Trophoblast cell (in vitro differentiated cells and primary cell): ENCODE data around the gene GTF3C1.

Experiments
- DNase-seq, 2 donors: peaks; one replicate each; pipeline ENCODE4 v3.0.0-alpha.2; 2016
- H2AFZ ChIP-seq: 2 replicates; pipeline ENCODE4 v1.6.1; 2013; ENCODE audit warnings: low read length, moderate library complexity, mild to moderate bottlenecking; ENCODE audit not compliant: insufficient read depth, poor library complexity
- H2AK5ac ChIP-seq: 2 replicates; pipeline ENCODE4 v1.6.1; 2013; ENCODE audit warnings: mild to moderate bottlenecking, low read length
- H2BK120ac ChIP-seq: 2 replicates; pipeline ENCODE4 v1.6.1; 2013; ENCODE audit warnings: low read length, mild to moderate bottlenecking, moderate library complexity; ENCODE audit not compliant: insufficient read depth, poor library complexity
- H2BK12ac ChIP-seq: 2 replicates; pipeline ENCODE4 v1.6.1; 2013; ENCODE audit warnings: mild to moderate bottlenecking, low read length, moderate library complexity
- H2BK5ac ChIP-seq: 2 replicates; pipeline ENCODE4 v1.6.1; 2013; ENCODE audit warnings: low read length, low read depth, moderate library complexity, mild to moderate bottlenecking; ENCODE audit not compliant: poor library complexity
- H3K14ac ChIP-seq: 2 replicates; pipeline ENCODE4 v1.6.1; 2013; ENCODE audit warnings: mild to moderate bottlenecking, low read length
- H3K18ac ChIP-seq: 2 replicates; pipeline ENCODE4 v1.6.1; 2013; ENCODE audit warnings: mild to moderate bottlenecking, low read length
- H3K23ac ChIP-seq: 2 replicates; pipeline ENCODE4 v1.6.1; 2013; ENCODE audit warnings: low read length
- H3K27ac ChIP-seq: 2 replicates; pipeline ENCODE4 v1.5.1; 2013; ENCODE audit warnings: low read depth, mild to moderate bottlenecking, inconsistent platforms, low read length, moderate library complexity
- H3K27me3 ChIP-seq: 2 replicates; pipeline ENCODE4 v1.6.1; 2013; ENCODE audit warnings: inconsistent platforms, mild to moderate bottlenecking, low read length, moderate library complexity; ENCODE audit not compliant: insufficient read depth
- H3K36me3 ChIP-seq, 2 experiments: 1 replicate in 1 of 2; 2 replicates in 1 of 2; pipeline ENCODE4 v1.6.1; 2013; ENCODE audit warnings: low read length in 2 of 2, mild to moderate bottlenecking in 2 of 2, moderate library complexity in 1 of 2; ENCODE audit not compliant: insufficient read depth in 2 of 2, control insufficient read depth in 1 of 2
- H3K4ac ChIP-seq: 2 replicates; pipeline ENCODE4 v1.6.1; 2013; ENCODE audit warnings: low read depth, mild to moderate bottlenecking, low read length, moderate library complexity
- H3K4me1 ChIP-seq, 2 experiments: 1 replicate in 1 of 2; 2 replicates in 1 of 2; pipeline ENCODE4 v1.6.1; 2013; ENCODE audit warnings: low read length in 2 of 2, mild to moderate bottlenecking in 2 of 2, moderate library complexity in 1 of 2; ENCODE audit not compliant: insufficient read depth in 2 of 2, control insufficient read depth in 1 of 2
- H3K4me2 ChIP-seq: 2 replicates; pipeline ENCODE4 v1.6.1; 2013; ENCODE audit warnings: inconsistent platforms, mild to moderate bottlenecking, low read length, moderate library complexity
- H3K4me3 ChIP-seq: 2 replicates; pipeline ENCODE4 v1.5.1; 2013; ENCODE audit warnings: mild to moderate bottlenecking, low read depth, low read length, inconsistent platforms
- H3K79me1 ChIP-seq: one replicate; pipeline ENCODE4 v1.6.1; 2013; ENCODE audit warnings: low read length
- H3K79me2 ChIP-seq: 2 replicates; pipeline ENCODE4 v1.6.1; 2013; ENCODE audit warnings: low read length, mild to moderate bottlenecking; ENCODE audit not compliant: control insufficient read depth, insufficient read depth, poor library complexity
- H3K9ac ChIP-seq: 2 replicates; pipeline ENCODE4 v1.6.1; 2013; ENCODE audit warnings: mild to moderate bottlenecking, low read length
- H3K9me3 ChIP-seq: 2 replicates; pipeline ENCODE4 v1.6.1; 2013; ENCODE audit warnings: low read depth, mild to moderate bottlenecking, control low read depth, inconsistent platforms, low read length; ENCODE audit not compliant: insufficient read depth
- H4K12ac ChIP-seq: 2 replicates; pipeline ENCODE4 v1.6.1; 2013; ENCODE audit warnings: low read depth, mild to moderate bottlenecking, low read length, moderate library complexity
- H4K8ac ChIP-seq: 2 replicates; pipeline ENCODE4 v1.6.1; 2013; ENCODE audit warnings: low read depth, mild to moderate bottlenecking, low read length, moderate library complexity
- H4K91ac ChIP-seq: one replicate; pipeline ENCODE4 v1.6.1; 2013; ENCODE audit warnings: low read depth, mild to moderate bottlenecking, low read length, moderate library complexity
- WGBS: extraction: QIAGEN DNeasy Blood & Tissue Kit; methylation state at CpG from one replicate; pipeline ENCODE4 v1.1.7; 2013; ENCODE audit warnings: missing lambda C conversion rate; ENCODE audit not compliant: insufficient read length, insufficient coverage; ENCODE audit errors: extremely low coverage; 5-methylcytosine and 5-hydroxymethylcytosine counted together

The GTF3C1 gene

DNA sequence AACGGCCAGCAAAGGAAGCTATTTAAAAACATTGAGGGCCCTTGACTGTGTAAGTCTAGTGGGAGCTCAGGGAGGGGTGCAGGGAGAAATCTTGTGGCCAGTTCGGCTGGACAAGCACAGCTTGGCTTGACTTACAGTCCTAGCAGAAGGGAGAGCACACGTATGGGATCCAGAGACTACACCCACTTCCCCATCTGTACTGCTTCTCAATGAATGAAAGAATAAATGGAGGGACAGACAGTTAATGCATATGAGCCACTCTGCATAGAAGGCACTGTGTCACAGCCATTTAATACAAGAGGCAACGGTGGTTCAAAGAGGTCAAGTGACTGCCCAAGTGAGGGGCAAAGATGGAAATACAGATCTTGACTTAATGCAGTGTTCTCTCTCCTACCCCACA, 15.5 kb downstream of the GTF3C1 start:
- no peak overlapping the region for H3K4me3 ChIP-seq
- WGBS = no CpG with 5 or more reads among the region's 4 CpGs
- no peak overlapping the region for H3K14ac ChIP-seq

DNA sequence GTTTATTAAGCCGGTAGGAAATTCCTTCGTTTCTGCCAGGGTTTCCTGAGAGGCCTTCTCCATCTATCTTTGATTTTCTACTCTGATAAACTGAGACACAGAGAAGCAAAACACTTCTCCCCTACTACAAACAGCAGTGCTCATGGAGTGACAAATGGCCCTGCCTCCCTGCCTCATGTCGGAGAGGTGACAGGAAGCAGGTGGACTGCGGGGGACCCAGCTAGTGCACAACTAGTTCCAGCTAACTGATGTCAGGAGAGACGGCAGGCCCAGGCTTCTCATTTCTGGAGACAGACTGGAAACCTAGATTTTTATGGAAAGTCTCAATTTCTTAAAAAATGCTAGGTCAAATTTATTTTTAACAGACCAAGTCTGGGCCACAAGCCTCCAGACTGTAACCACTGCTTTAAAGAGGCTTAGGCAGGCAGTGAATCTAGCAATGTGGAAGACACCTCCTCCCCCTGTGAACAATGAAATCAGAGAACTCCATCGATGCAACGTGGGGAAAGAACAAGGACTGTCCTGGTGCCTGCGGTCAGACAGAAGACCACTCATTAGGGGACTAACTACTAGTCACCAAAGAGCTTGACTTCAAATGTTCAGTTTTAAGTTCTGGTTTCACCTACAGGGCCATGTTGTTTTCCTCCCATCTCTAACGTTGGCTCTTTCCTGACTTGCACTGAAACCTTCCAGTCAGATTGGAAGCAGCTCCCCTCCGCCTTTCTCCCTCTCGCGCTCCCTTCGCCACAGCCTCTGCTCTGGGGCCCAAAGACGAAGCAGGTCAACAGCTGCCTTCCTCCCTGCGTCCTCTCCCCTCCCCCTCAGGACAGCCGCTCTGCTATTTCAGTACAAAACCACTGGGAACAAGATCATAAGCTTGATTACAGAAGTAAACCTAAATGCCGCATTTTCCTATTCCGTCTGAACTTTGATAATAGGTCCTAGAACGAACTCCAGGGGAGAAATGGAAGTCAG, 17.6 kb downstream of the GTF3C1 start:
- Histone ChIP-seq H2BK120ac (no peak overlapping the region), H3K27ac (no peak overlapping the region), H4K12ac (no peak overlapping the region), H3K27me3 (no peaks in the 10 kb centered on the region), H4K8ac (no peak overlapping the region), H3K18ac (no peak overlapping the region), H2AK5ac (no peak overlapping the region), H3K14ac (no peak overlapping the region), H3K4me1 (no peaks in the 10 kb centered on the region), H4K91ac (no peak overlapping the region), H3K9me3 (no peaks in the 10 kb centered on the region), H3K23ac (no peak overlapping the region), H3K4ac (no peak overlapping the region), H3K4me2 (no peak overlapping the region), H3K79me1 (no peaks in the 10 kb centered on the region), H2BK5ac (no peak overlapping the region), H3K79me2 (peaks cover 2% of the 10 kb centered on the region), H2BK12ac (no peak overlapping the region), H3K36me3 (peaks cover 59 to 74% of the 10 kb centered on the region in 2 experiments), H3K4me3 (no peak overlapping the region), H3K9ac (no peak overlapping the region), H2AFZ (no peak overlapping the region)
- DNase-seq = no peak
- WGBS = no CpG with 5 or more reads among the region's 19 CpGs

More for the DNA sequence above, 15.5 kb downstream of the GTF3C1 start:
- Histone ChIP-seq H2BK12ac (no peak overlapping the region), H2AFZ (no peak overlapping the region), H4K8ac (no peak overlapping the region), H4K12ac (no peak overlapping the region), H3K9ac (no peak overlapping the region), H3K36me3 (peaks cover 52 to 70% of the 10 kb centered on the region in 2 experiments), H3K23ac (no peak overlapping the region), H3K9me3 (no peaks in the 10 kb centered on the region), H3K79me2 (peaks cover 2% of the 10 kb centered on the region), H2AK5ac (no peak overlapping the region), H3K4me2 (no peak overlapping the region), H3K79me1 (no peaks in the 10 kb centered on the region), H3K27me3 (no peaks in the 10 kb centered on the region), H3K4ac (no peak overlapping the region), H2BK120ac (no peak overlapping the region), H3K18ac (no peak overlapping the region), H3K4me1 (no peaks in the 10 kb centered on the region), H4K91ac (no peak overlapping the region), H2BK5ac (no peak overlapping the region), H3K27ac (no peak overlapping the region)
- DNase-seq = no peak

DNA sequence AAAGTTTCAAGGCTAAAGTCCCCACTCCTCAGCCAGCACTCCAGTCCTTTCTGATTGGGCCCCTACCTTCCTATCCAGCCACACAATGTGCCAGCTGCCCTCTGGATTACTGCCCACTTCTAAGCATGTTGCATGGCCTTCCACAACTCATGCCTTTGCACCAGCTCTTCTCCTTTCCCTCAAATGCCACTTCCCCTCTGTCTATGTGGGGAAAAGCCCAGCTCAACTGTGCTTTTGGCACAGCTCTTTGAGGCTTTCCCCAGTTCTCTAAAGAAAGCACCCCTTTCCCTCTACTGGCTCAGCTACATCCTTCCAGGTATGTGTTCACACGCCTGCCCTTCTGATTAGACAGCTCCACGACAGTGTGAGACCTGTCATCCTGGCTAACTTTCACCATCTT, 18.5 kb downstream of the GTF3C1 start:
- Histone ChIP-seq H3K79me1 (no peaks in the 10 kb centered on the region), H3K18ac (no peak overlapping the region), H3K27ac (no peak overlapping the region), H3K36me3 (peaks cover 57 to 74% of the 10 kb centered on the region in 2 experiments), H2BK120ac (no peak overlapping the region), H4K91ac (no peak overlapping the region), H3K79me2 (peaks cover 2% of the 10 kb centered on the region), H2AFZ (no peak overlapping the region), H3K4me2 (no peak overlapping the region), H4K12ac (no peak overlapping the region), H3K9me3 (no peaks in the 10 kb centered on the region), H3K27me3 (no peaks in the 10 kb centered on the region), H2BK5ac (no peak overlapping the region), H2BK12ac (no peak overlapping the region), H3K23ac (no peak overlapping the region), H3K4ac (no peak overlapping the region), H2AK5ac (no peak overlapping the region), H4K8ac (no peak overlapping the region), H3K14ac (no peak overlapping the region), H3K4me1 (no peaks in the 10 kb centered on the region), H3K9ac (no peak overlapping the region), H3K4me3 (no peak overlapping the region)
- no peak for DNase-seq
- WGBS = no CpG with 5 or more reads among the region's 2 CpGs

DNA sequence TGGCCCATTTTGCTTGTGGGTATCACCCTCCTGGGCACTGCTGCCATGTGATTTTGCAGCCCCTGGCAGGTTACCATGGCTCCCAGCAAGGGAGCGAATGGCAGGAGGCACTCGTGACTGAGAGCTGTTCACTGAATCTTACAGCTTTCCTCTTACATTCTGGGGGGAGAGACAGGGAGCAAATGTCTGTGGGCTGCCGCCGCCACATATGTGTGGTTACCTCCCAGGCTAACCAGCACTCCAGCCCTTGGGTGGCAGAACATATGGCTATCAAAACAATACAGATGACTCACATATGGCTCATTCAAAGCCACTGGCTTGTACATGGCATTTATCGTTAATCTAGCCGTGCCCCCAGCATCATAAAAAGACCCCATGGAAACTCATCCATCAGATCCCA, 19.8 kb downstream of the GTF3C1 start:
- Histone ChIP-seq H3K27ac (no peak overlapping the region), H3K23ac (no peak overlapping the region), H3K18ac (no peak overlapping the region), H3K4me1 (no peaks in the 10 kb centered on the region), H3K4me3 (no peak overlapping the region), H3K79me1 (no peaks in the 10 kb centered on the region), H3K4me2 (no peak overlapping the region), H2BK120ac (no peak overlapping the region), H3K4ac (no peak overlapping the region), H3K14ac (no peak overlapping the region), H2BK5ac (no peak overlapping the region), H2AK5ac (no peak overlapping the region), H3K79me2 (peaks cover 2% of the 10 kb centered on the region), H3K9me3 (no peaks in the 10 kb centered on the region), H3K27me3 (no peaks in the 10 kb centered on the region), H2AFZ (no peak overlapping the region), H4K12ac (no peak overlapping the region), H4K8ac (no peak overlapping the region), H4K91ac (no peak overlapping the region), H2BK12ac (no peak overlapping the region), H3K9ac (no peak overlapping the region), H3K36me3 (peaks cover 59 to 77% of the 10 kb centered on the region in 2 experiments)
- DNase-seq = no peak
- no CpG with 5 or more reads among the region's 6 CpGs for WGBS
